Lung (tissue), 12 donors: ENCODE results near the gene CELF5. TPM values are rescaled to one million over a fixed set of nuclear protein-coding genes. Genes with fewer than 3 reads are reported as not detected.

Experiments
- ATAC-seq: fragments of 200-7000 bp; cut with Tn5 transposase; one replicate; pipeline ENCODE4 v1.9.1; 2020; ENCODE audit warnings: moderate number of reproducible peaks; ENCODE audit not compliant: insufficient read depth, low FRiP score
- DNase-seq, 3 donors: peaks; one replicate each; pipeline ENCODE4 v3.0.0-alpha.2; 2013 to 2017
- H3K27ac ChIP-seq, 2 donors: one replicate each; pipeline ENCODE4 v1.5.1; 2013; ENCODE audit warnings: mild to moderate bottlenecking in 2 of 2, moderate library complexity in 2 of 2, control low read depth in 1 of 2, inconsistent platforms in 1 of 2, low read depth in 1 of 2, low read length in 1 of 2
- H3K27me3 ChIP-seq, 3 donors: one replicate each; pipeline ENCODE4 v1.5.1; 2013; ENCODE audit warnings: low read length in 2 of 3; ENCODE audit not compliant: control insufficient read depth in 3 of 3, insufficient read depth in 3 of 3
- H3K36me3 ChIP-seq, 4 donors: one replicate each; pipeline ENCODE4 v1.5.1; 2013; ENCODE audit warnings: low read length in 4 of 4, mild to moderate bottlenecking in 1 of 4, moderate library complexity in 1 of 4; ENCODE audit not compliant: control insufficient read depth in 4 of 4, insufficient read depth in 4 of 4
- H3K4me1 ChIP-seq, 5 donors: one replicate each; pipeline ENCODE4 v1.5.1; 2013; ENCODE audit warnings: low read length in 5 of 5, mild to moderate bottlenecking in 2 of 5, moderate library complexity in 1 of 5; ENCODE audit not compliant: control insufficient read depth in 5 of 5, insufficient read depth in 5 of 5
- H3K4me3 ChIP-seq: one replicate; pipeline ENCODE4 v1.5.1; 2013; ENCODE audit warnings: mild to moderate bottlenecking, control low read depth, moderate library complexity
- H3K9ac ChIP-seq, 2 donors: one replicate each; pipeline ENCODE4 v1.5.1; 2013; ENCODE audit warnings: low read length in 2 of 2, control low read depth in 1 of 2; ENCODE audit not compliant: insufficient read depth in 1 of 2
- H3K9me3 ChIP-seq, 4 donors: one replicate each; pipeline ENCODE4 v1.5.1; 2013; ENCODE audit warnings: low read length in 3 of 4, mild to moderate bottlenecking in 1 of 4, moderate library complexity in 1 of 4; ENCODE audit not compliant: control insufficient read depth in 4 of 4, insufficient read depth in 3 of 4
- WGBS, 2 donors: extraction: QIAGEN DNeasy Blood & Tissue Kit; methylation state at CpG; one replicate each; pipeline ENCODE4 v1.1.7; 2013; 5-methylcytosine and 5-hydroxymethylcytosine counted together
- polyA plus RNA-seq, 2 donors: library from polyadenylated mRNA; stranded (reverse); fragments of 200-250 nt; gene quantifications; one replicate each; pipeline ENCODE4 v1.2.1, GENCODE V29; 2013
- total RNA-seq, 2 donors: library from RNA; depleted of rRNA in 1 of 2; stranded (reverse); fragments of >200 nt in 1 of 2; gene quantifications; one replicate each; pipeline ENCODE4 v1.2.1, GENCODE V29; 2014 to 2021
- TF ChIP-seq, protein P1 (sequence below): IDR thresholded peaks from 2 replicates; pipeline ENCODE4 v1.5.1; 2012; ENCODE audit warnings: mild to moderate bottlenecking; ENCODE audit errors: control extremely low read depth, extremely low read depth
- donor health status: control.
- donor health status: control.
- donor health status: Bipolar disorder and iron deficiency.
- donor health status: healthy.
- donor health status: DM: yes; HTN: yes; CAD: no.

Gene CELF5
- total and polyA plus RNA-seq, 4 donors = 0.08 to 0.14 (median 0.12) TPM; not detected in 1

DNA sequence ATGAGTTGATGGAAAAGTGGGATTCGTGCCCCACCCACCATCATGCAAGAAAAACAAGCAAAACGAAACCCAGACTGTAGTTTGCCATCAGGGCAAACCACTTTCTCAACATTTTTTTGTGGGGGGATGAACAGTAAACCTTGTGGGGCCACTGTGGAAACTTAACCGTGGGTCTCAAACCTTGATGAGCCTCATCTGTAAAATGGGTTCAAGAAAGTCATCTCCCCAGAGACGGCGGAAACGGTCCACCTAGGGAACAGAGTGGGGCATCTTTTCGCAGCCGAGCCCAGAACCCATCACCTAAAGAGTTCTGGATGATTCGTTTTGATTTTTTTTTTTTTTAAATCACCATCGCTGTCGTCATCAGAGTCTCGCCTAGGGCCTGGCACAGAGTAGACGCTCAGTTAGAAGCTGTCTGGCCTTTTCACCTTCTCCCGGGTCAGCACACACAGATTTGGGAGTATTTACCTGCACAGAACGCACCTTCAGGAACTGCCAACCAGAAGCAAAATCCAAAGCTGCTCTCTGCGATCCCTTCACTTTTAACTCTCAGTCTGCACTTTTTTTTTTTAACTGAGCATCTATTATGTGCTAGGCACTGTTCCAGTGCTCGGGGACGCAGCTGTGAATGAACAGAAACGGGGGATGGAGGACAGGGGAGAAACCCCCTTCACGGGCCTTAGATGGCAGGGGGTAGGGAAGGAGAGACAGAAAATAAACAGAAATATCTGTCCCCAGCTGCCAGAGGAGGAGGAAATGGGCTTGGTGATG lies 69.8 kb downstream of the CELF5 start:
- H3K36me3 ChIP-seq = no peaks in the 10 kb centered on the region
- DNase-seq = no peak
- H3K27ac ChIP-seq = no peak overlapping the region
- ATAC-seq = no peak
- no peak overlapping the region for H3K9ac ChIP-seq
- WGBS, 2 donors = 80 to 86% methylated on average over 20 of the region's 20 CpGs
- TF ChIP-seq, protein P1, sequence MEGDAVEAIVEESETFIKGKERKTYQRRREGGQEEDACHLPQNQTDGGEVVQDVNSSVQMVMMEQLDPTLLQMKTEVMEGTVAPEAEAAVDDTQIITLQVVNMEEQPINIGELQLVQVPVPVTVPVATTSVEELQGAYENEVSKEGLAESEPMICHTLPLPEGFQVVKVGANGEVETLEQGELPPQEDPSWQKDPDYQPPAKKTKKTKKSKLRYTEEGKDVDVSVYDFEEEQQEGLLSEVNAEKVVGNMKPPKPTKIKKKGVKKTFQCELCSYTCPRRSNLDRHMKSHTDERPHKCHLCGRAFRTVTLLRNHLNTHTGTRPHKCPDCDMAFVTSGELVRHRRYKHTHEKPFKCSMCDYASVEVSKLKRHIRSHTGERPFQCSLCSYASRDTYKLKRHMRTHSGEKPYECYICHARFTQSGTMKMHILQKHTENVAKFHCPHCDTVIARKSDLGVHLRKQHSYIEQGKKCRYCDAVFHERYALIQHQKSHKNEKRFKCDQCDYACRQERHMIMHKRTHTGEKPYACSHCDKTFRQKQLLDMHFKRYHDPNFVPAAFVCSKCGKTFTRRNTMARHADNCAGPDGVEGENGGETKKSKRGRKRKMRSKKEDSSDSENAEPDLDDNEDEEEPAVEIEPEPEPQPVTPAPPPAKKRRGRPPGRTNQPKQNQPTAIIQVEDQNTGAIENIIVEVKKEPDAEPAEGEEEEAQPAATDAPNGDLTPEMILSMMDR = no peak
- H3K9me3 ChIP-seq = peaks cover 0 to 3% (median 1%) of the 10 kb centered on the region in 4 donors
- H3K27me3 ChIP-seq = peaks cover 0 to 4% (median 2%) of the 10 kb centered on the region in 3 donors
- H3K4me1 ChIP-seq = no peaks in the 10 kb centered on the region
- H3K4me3 ChIP-seq = no peak overlapping the region

DNA sequence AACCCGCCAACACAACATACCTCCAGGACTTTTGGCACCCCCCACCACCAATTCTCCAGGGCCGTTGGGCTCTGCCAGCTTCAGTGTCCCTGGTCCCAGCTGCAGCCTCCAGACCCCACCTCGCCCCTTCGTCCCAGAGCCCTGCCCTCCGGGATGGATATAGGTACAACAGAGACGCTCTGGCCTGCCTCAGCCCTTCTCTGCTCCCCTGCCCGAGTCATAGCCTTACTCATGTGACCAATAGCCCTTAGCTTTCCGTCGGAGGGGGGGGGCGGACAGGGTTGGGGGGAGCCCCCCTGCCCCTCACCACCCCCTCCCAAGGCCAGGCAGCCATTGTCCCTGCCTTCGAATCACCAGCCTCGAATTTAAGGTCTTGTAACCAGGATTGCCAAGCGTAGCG lies 71.1 kb downstream of the CELF5 start:
- DNase-seq = no peak

DNA sequence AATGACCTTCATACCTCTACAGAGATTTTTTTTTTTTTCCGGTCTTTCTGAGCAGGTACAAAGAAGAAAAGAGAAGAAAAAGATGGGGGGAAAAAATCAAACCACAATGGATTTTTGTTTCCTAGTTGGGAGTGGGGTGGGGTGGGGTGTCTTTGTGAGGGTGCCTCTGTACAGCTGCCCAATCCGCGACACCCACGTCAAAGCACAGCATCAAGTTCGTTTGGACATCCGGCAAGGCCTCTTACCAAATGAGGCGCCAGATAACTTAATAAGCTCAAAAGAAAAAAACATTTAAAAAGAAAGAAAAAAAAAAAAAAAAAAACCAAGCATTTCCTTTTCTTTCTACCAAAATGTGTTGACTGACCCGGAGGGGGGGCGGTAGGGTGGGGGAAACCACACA lies 71.6 kb downstream of the CELF5 start:
- DNase-seq (no peak), ATAC-seq (no peak)
- Histone ChIP-seq H3K9ac (no peak overlapping the region), H3K9me3 (peaks cover 0 to 3% (median 1%) of the 10 kb centered on the region in 4 donors), H3K27ac (no peak overlapping the region), H3K4me1 (no peaks in the 10 kb centered on the region), H3K27me3 (no peaks in the 10 kb centered on the region), H3K36me3 (no peaks in the 10 kb centered on the region), H3K4me3 (no peak overlapping the region)
- 68 to 70% methylated on average over 9 of the region's 9 CpGs for WGBS, 2 donors
- TF ChIP-seq, protein P1 = no peak

More for the DNA sequence above, 71.1 kb downstream of the CELF5 start:
- H3K9ac ChIP-seq = no peak overlapping the region
- H3K4me3 ChIP-seq = no peak overlapping the region
- H3K4me1 ChIP-seq = no peaks in the 10 kb centered on the region
- H3K27ac ChIP-seq = no peak overlapping the region
- TF ChIP-seq, protein P1 = no peak
- peaks cover 0 to 3% (median 1%) of the 10 kb centered on the region in 4 donors for H3K9me3 ChIP-seq
- no peaks in the 10 kb centered on the region for H3K36me3 ChIP-seq
- no peak for ATAC-seq
- 45 to 62% methylated on average over 14 of the region's 14 CpGs for WGBS, 2 donors
- no peaks in the 10 kb centered on the region for H3K27me3 ChIP-seq
